ENCODE measurements around the gene LIPT2.

DNA sequence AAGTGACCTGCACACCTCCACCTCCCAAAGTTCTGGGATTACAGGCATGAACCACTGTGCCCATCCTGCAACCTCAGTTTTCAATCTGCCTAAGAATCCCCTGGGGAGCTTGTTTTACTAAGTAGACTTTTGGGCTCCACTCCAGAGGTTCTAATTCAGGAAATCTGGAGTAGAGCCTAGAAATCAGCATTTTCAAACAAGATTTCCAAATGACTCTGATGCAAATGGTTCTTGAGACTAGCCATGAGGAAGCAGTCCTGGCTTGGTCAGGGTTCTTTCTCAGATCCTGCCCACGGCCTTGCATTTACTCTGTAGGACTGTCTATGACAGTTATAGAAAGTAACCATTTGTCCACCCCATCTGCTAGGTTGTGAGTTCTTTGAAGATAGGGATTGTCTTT is 24.6 kb downstream of the LIPT2 start:
- TF ChIP-seq, protein P1, sequence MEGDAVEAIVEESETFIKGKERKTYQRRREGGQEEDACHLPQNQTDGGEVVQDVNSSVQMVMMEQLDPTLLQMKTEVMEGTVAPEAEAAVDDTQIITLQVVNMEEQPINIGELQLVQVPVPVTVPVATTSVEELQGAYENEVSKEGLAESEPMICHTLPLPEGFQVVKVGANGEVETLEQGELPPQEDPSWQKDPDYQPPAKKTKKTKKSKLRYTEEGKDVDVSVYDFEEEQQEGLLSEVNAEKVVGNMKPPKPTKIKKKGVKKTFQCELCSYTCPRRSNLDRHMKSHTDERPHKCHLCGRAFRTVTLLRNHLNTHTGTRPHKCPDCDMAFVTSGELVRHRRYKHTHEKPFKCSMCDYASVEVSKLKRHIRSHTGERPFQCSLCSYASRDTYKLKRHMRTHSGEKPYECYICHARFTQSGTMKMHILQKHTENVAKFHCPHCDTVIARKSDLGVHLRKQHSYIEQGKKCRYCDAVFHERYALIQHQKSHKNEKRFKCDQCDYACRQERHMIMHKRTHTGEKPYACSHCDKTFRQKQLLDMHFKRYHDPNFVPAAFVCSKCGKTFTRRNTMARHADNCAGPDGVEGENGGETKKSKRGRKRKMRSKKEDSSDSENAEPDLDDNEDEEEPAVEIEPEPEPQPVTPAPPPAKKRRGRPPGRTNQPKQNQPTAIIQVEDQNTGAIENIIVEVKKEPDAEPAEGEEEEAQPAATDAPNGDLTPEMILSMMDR (IDR thresholded peaks at IDR 0.05): no peak
- no peak for TF ChIP-seq POLR2A (IDR thresholded peaks at IDR 0.05)

Measured in uterus (tissue), 2 donors.